ENCODE results near the gene HNRNPL.
"Not testable (repeated sequence)": the region's sequence is repeated elsewhere in the genome, so short reads cannot be mapped to it uniquely, and the experiment has no call there.

Gene HNRNPL

DNA sequence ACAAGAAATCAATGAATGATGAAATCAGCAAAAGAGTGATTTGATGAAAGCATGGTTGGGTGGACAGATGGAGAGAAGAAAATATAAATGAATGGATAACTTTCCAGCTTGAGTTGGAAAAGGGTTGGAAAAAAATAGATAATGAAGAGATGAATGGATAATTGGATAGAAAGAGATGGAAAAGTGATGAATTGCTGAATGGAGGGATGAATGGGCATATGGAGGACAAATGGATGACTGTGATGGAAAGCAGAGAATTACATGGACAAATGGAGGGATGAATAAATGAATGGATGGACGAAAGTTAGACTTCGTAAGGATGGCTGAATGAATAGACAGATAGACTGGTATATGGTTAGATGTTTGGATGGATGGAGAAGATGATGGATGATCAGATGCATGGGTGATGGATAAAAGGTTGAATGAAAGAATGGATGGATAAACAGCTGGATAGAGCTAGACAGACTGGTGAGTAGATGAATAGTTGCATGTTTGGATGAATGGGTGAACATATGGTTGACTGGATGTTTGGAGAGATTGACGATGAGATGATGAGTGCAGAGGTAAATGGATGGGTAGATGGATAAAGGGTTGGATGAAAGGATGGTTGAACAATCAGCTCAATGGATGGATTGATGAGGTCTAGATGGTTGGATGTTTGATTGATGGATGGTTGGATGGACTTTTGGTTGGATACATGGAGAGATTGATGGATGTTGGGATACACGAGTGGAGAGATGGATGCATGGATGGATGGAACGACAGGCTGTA, 49.0 kb downstream of the HNRNPL start:
- DNase-seq (ENCODE audit: low spot score) = no peak

DNA sequence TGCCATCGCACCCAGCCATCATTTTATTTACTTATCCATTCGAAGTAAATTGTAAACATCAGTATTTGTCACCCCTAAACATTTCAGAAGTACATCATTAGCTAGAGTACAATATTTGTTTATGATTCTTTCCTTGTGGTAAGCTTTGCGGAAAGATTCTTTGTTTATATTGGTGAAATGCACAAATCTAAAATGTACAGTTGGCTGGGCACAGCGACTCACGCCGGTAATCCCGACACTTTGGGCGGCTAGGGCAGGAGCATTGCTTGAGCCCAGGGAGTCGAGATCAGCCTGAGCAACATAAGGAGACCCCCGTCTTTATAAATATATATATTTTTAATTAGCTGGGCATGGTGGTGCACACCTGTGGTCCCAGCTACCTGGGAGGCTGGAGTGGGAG, 50.7 kb downstream of the HNRNPL start:
- DNase-seq (ENCODE audit: low spot score) = no peak

DNA sequence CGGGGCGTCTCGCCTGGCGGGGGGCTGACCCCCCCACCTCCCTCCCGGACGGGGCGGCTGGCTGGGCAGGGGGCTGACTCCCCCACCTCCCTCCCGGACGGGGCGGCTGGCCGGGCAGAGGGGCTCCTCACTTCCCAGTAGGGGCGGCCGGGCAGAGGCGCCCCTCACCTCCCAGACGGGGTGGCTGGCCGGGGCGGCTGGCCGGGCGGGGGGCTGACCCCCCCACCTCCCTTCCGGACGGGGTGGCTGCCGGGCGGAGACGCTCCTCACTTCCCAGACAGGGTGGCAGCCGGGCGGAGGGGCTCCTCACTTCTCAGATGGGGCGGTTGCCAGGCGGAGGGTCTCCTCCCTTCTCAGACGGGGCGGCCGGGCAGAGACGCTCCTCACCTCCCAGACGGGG, 52.0 kb downstream of the HNRNPL start:
- not testable (repeated sequence) for DNase-seq (ENCODE audit: low spot score)

DNA sequence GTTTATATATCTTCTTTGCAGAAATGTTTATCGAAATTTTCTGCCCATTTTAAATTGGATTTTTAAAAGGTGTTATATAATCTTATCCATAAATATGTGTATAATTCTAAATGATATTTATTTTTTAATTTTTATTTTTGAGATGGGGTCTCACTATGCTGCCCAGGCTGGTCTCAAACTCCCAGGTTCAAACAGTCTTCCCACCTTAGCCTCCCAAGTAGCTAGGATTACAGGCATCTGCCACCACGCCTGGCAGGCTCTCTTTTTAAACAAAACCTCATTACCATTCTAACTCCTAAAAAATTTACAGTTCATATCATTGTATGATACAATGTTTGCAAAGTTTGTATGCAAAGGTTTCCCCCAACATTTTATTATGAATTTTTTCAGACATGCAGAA, 53.6 kb downstream of the HNRNPL start:
- no peak for DNase-seq (ENCODE audit: low spot score)

DNA sequence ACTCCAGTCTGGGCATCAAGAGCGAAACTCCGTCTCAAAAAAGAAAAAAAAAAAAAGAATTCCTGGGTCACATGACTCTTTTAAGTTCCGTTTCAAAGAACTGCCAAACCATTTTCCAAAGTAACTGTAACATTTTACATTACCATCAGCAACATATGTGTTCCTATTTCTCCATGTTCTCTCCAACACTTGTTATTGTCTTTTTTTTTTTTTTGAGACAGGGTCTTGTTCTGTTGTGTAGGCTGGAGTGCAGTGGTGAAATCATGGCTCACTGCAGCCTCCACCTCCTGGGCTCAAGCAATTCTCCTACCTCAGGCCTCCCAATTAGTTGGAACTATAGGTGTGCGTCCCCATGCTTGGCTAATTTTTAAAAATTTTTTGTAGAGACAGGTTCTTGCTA, 54.2 kb downstream of the HNRNPL start:
- no peak for DNase-seq (ENCODE audit: low spot score)

DNA sequence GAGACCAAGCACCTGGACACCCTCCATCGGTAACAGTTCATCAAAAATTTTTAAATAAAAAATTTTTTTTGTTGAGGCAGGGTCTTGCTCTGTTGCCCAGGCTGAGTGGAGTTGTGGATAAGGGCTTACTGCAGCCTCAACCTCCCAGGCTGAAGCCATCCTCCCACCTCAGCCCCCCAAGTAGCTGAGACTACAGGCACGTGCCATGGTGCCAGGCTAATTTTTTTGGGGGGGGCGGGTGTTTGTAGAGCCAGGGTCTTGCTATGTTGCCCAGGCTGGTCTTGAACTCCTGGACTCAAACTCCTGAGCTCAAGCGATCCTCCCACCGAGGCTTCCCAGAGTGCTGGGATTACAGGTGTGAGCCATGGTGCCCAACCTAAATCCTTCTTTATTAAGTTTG, 56.1 kb downstream of the HNRNPL start:
- no peak for DNase-seq (ENCODE audit: low spot score)

DNA sequence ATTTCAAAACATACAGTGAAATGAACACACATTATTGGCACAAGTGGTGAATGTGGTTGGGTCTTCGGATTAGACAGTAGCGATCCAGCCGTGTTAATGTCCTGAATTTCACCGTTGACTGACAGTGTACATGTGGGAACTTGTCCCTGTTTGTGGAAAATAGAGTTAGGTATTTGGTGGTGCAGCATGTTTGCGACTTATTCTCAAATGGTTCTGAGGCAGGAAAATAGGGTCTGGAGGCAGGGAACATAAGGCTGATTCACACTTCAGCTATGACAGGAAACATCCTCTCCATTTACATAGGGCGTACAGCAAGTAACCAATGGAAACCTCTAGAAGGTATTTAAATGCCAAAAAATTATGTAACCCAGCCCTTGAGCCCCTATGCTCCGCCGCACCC, 56.6 kb downstream of the HNRNPL start:
- DNase-seq (ENCODE audit: low spot score) = no peak

DNA sequence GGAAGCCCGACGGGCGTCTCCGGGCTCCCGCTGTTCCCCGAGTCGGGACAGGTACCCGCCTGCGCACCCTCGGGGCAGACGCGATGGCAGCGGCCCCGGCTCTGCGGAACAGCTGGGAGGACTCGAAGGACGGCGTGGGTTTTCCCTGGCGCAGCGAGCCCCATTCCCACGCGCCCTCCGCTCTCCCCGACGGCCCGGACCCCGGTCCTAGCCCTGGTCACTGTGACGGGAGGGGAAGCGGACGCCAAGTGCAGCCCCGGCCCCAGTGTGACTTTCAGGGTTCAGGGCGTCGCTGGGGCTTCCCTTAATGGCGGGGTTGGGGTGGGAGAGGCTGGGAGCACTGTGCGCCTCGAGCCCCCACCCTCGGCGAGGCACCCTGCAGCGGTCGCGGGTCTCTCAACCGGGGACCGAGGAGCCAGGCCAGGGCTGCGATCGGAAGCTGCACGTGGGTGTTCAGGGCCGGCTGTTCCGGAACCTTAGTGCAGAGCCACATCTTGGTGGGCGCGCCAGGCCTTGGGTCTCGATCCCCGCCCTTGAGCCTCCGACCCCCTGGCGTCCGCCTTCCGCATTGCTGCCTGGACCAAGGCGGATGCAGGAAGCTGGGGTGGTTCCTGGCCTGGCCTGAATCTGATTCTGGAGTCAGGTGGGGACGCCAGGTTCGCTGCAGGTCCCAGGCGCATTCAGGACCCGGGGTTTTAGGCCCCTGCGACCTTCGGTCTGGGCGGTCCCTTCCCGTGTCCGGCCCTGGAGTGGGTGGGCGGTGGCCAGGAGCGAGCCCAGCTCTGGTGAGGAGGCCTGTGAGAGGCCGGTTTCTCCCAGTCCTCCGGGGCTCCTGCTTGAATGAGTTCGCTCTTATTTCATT, 57.3 kb downstream of the HNRNPL start:
- DNase-seq (ENCODE audit: low spot score) = peak; percentile 23

DNA sequence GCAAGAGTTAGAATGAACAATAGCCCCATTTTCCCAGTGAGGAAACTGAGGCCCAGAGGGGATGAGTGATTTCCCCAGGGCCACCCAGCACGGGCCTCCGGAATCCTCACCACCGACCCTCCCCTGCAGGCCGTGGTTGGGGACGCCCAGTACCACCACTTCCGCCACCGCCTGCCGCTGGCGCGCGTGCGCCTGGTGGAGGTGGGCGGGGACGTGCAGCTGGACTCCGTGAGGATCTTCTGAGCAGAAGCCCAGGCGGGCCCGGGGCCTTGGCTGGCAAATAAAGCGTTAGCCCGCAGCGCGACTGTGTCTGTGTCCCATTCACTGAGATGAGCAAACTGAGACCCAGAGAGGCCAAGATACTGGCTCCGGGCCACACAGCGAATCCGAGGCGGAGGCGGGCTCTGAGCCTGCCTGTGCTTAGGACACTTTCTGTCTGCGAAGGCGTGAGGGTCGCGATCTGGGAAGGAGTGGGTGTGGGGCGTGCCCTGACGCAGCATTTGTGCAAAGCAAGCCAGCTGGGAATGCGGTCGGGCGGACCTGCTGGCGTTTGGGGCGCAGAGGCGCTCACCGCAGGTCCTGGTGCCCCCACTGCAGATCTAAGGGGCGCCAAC, 58.2 kb downstream of the HNRNPL start:
- not testable (repeated sequence) for DNase-seq (ENCODE audit: low spot score)

DNA sequence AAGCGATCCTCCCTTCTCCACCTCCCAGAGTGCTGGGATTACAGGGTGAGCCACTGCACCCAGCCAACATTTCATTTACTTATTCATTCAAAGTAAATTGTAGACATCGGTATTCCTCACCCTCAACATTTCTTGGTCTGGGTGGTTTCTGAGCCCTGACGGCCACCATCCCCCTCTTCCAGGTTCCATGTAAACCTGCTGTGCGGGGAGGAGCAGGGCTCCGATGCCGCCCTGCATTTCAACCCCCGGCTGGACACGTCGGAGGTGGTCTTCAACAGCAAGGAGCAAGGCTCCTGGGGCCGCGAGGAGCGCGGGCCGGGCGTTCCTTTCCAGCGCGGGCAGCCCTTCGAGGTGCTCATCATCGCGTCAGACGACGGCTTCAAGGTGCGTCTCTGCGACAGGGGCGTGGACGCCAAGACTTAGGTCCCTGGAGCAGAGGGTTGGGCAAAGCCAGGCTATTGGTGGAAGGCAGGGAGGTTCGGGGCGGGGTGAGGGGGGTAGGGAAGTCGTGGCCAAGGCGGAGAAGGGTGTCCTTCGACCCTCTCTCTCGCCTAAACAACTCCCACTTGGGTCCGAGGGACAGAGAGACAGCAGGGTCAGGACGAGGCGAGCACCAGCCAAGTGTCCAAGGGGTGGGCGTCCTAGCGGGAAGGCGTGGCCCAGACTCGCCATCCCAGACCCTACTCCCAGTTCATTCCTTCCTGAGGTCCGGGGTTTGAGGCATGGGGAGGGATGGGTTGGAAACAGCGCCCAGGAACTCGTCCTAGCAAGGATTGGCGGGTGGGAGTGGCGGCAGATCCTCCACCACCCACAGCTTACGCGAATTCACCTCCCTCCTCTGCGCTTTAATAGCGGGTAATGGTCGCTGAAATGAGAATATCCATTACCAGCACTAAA, 59.0 kb downstream of the HNRNPL start:
- DNase-seq (ENCODE audit: low spot score) = not testable (repeated sequence)

DNA sequence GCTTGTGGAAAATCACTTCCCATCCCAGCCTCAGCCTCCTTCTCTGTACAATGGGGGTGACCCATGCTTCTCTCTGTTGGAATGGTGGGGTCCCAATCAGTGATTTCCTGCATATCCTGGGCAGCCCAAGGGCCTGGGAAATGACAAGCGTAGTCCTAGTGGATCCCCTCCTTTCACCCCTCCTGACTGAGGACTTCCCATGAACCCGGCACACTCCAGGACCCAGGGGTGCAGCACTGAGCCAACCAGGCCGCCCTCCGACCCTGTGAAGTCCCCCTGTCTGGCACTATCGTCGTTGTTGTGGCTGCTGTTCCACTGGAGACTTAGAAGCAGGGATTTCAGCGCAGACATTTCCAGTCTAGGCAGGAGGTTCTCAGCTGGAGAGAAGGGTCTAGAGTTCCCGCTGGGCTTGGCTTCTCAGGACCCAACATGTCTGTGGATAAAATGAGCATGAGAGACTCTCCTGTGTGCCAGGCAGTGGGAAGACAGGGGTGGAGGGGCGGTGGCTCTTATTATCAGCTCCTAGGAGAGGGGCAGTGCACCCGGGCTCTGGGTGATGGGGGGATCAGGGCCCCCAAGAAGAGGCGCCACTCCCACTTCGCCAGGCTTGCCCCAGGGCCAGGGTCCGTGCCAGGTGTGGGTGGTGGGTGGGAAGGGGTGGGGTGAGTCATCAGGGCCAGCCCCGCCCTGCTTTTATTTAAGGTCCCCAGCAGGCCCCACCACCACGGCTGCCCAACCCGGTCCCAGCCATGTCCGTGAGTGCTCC, 61.1 kb downstream of the HNRNPL start, which contains the start of gene LGALS7B:
Gene LGALS7B, plus strand, starts transcription at position 723 of the 766 bp plus-strand sequence. Its CDS starts 27 bp downstream, at position 750.
- no peak for DNase-seq (ENCODE audit: low spot score)

DNA sequence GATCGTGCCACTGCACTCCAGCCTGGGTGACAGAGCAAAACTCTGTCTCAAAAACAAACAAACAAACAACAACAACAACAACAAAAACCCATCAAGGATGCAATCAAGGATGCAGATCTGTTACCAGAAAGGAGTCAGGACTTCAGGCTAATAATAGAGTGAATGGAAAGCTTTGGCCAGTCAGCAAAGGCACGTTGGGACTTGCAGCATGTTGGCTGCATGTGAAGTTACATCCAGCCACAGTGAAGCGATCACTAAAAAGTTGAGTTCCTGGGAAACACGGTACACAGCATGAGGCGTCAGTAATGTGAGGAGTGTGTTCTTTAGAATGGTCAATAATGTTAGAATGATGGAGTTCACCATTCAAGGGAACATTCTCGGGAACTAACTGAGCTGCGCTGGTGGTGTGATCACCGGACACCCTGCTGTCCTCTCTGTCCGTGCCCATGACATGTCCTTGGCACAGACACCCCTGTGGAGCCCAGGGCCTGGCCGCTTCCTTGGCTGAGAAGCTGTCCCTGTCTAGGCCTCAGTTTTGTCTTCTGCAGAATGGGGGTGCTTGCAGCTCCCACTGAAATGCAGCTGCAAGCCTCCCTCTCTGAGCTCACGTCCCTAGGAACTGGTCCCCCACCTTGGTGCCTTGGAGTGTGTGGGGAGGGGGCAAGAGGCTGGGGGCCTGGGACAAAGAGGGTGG, 63.1 kb downstream of the HNRNPL start:
- DNase-seq (ENCODE audit: low spot score) = no peak

Measured in CD4-positive, alpha-beta T cell treated with Interleukin-2 at 100 ng/mL for 4 hours (primary cell).